Daoy (cell line): Measurements from ENCODE around the gene DAPK2. TPM values are rescaled to one million over a fixed set of nuclear protein-coding genes. Genes with fewer than 3 reads are reported as not detected.

Source experiments
- DNase-seq: peaks from one replicate; pipeline ENCODE4 v3.0.0-alpha.2; 2015; ENCODE audit warnings: low read depth
- total RNA-seq: library from RNA; depleted of rRNA; stranded (reverse); fragments of >200 nt; shearing (Covaris generic); gene quantifications from 2 replicates; pipeline ENCODE4 v1.2.3, GENCODE V29; 2014

Gene DAPK2
- total RNA-seq, 1 experiment from 2014 or later = 1.9 TPM

- peak; percentile 39 for DNase-seq
These were observed 47.8 kb downstream of the DAPK2 start for GRCh38 chr15:63998489-63998888.

GRCh38 chr15:63997715-63998442 is 48.4 kb downstream of the DAPK2 start:
- DNase-seq = peak; percentile 42

- DNase-seq = no peak
These were observed 49.4 kb downstream of the DAPK2 start for GRCh38 chr15:63996794-63997357.

- no peak for DNase-seq
These were observed 50.5 kb downstream of the DAPK2 start for GRCh38 chr15:63995789-63996188.

GRCh38 chr15:63994073-63994600 is 52.1 kb downstream of the DAPK2 start:
- no peak for DNase-seq

- no peak for DNase-seq
These were observed 54.0 kb downstream of the DAPK2 start for GRCh38 chr15:63992300-63992699.

- DNase-seq = no peak
These were observed 54.6 kb downstream of the DAPK2 start for GRCh38 chr15:63991706-63992105.

- DNase-seq = no peak
These were observed 55.8 kb downstream of the DAPK2 start for GRCh38 chr15:63990454-63990853.

GRCh38 chr15:63987796-63988378 is 58.4 kb downstream of the DAPK2 start:
- no peak for DNase-seq

GRCh38 chr15:63986751-63987341 is 59.4 kb downstream of the DAPK2 start:
- no peak for DNase-seq

GRCh38 chr15:63986185-63986680 is 60.1 kb downstream of the DAPK2 start:
- DNase-seq = no peak

- no peak for DNase-seq
These were observed 60.8 kb downstream of the DAPK2 start for GRCh38 chr15:63985221-63986184.

GRCh38 chr15:63984331-63984730 is 62.0 kb downstream of the DAPK2 start:
- no peak for DNase-seq

- no peak for DNase-seq
These were observed 63.1 kb downstream of the DAPK2 start for GRCh38 chr15:63983061-63983711.

GRCh38 chr15:63982381-63982854 is 63.9 kb downstream of the DAPK2 start:
- no peak for DNase-seq

- DNase-seq = no peak
These were observed 64.5 kb downstream of the DAPK2 start for GRCh38 chr15:63981596-63982320.

GRCh38 chr15:63979262-63979793 is 67.0 kb downstream of the DAPK2 start:
- no peak for DNase-seq

GRCh38 chr15:63978511-63979261 is 67.6 kb downstream of the DAPK2 start:
- DNase-seq = no peak

- no peak for DNase-seq
These were observed 69.2 kb downstream of the DAPK2 start for GRCh38 chr15:63977119-63977518.
